Spleen (tissue), 7 donors: ENCODE results near the gene OTOG.

ENCODE experiments used
- POLR2A ChIP-seq, 3 donors: fragments of 450-650 bp; IDR thresholded peaks; one replicate each; pipeline ENCODE4 v1.5.1; 2017; ENCODE audit warnings: antibody characterized with exemption in 3 of 3, mild to moderate bottlenecking in 1 of 3
- POLR2AphosphoS5 ChIP-seq, 3 donors: sonication (generic); formaldehyde crosslinking; IDR thresholded peaks; one replicate each; pipeline ENCODE4 v1.5.1; 2017; ENCODE audit warnings: antibody characterized with exemption in 3 of 3
- TF ChIP-seq, protein P1 (sequence below), 11 experiments: fragments of 200-600 bp in 7 of 11; fragments of 450-650 bp in 4 of 11; sonication (generic) in 4 of 11; IDR thresholded peaks in 8 of 11; conservative IDR thresholded peaks in 3 of 11; 1 replicate in 7 of 11; 2 replicates in 4 of 11; pipeline versions ENCODE4 v1.4.0 to v1.8.0; 2016 to 2021; ENCODE audit warnings: antibody characterized with exemption in 11 of 11, inconsistent platforms in 4 of 11, mild to moderate bottlenecking in 1 of 11
- donor health status: DM: no; HTN: no; CAD: no; lungs with moderate emphysema.
- donor health status: DM: no; HTN: no; CAD: no.
- donor health status: DM: no; HTN: no; CAD: no.

DNA sequence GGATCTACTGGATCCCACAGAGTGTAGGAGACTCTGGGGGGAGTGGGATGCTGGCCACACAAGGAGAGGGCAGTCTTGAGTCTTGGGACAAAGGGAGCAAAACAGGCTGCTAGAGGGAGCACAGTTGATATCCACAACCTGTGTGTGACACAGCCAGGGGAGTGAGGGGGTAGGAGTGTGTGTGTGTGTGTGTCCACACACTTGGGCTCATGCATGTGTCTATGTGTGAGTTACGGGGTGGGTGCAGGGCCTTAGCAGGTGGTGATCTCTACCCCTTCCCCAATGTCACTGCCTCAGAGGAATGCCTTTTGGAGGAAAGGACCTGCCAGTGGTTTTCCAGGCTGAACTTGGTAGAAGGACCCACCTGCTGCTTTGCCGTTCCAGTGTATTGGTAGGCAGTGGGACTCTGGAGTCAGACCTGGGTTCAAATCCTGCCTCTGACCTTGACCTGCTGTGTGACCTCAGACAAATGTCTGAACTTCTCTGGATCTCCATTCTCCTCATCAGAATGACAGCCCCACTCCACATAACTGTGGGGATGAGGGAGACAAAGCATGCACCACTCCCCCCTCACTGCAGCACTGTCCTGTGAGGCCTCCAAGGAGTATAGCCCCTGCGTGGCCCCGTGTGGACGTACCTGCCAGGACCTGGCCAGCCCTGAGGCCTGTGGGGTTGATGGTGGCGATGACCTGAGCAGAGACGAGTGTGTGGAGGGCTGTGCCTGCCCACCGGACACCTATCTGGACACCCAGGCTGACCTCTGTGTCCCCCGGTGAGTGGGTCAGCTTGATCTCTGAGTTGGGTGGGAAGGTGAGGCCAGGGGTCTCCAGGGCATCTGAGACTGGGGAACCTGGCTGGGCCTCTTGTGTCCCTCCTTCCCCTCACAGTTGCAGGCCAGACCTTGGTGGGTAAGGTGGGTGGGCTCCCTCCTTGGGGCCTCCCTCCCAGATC lies 27.4 kb downstream of the OTOG start:
- TF ChIP-seq, protein P1, sequence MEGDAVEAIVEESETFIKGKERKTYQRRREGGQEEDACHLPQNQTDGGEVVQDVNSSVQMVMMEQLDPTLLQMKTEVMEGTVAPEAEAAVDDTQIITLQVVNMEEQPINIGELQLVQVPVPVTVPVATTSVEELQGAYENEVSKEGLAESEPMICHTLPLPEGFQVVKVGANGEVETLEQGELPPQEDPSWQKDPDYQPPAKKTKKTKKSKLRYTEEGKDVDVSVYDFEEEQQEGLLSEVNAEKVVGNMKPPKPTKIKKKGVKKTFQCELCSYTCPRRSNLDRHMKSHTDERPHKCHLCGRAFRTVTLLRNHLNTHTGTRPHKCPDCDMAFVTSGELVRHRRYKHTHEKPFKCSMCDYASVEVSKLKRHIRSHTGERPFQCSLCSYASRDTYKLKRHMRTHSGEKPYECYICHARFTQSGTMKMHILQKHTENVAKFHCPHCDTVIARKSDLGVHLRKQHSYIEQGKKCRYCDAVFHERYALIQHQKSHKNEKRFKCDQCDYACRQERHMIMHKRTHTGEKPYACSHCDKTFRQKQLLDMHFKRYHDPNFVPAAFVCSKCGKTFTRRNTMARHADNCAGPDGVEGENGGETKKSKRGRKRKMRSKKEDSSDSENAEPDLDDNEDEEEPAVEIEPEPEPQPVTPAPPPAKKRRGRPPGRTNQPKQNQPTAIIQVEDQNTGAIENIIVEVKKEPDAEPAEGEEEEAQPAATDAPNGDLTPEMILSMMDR (IDR thresholded peaks at IDR 0.05 in 8 of 11, conservative IDR thresholded peaks at IDR 0.05 in 3 of 11) = no peak
- TF ChIP-seq POLR2A (IDR thresholded peaks at IDR 0.05) (no peak), POLR2AphosphoS5 (IDR thresholded peaks at IDR 0.05) (no peak)
